DMS 273 (cell line): ENCODE results near the gene OR2V1.

Experiments
- DNase-seq: peaks from one replicate; lab custom pipeline; 2025; ENCODE audit not compliant: unreplicated experiment; lab: John Stamatoyannopoulos, UW

The OR2V1 gene

GRCh38 chr5:181076920-181077319 is 54.0 kb downstream of the OR2V1 start:
- DNase-seq: no peak
